Measurements from ENCODE around the gene CDK2AP2.

Gene CDK2AP2

DNA sequence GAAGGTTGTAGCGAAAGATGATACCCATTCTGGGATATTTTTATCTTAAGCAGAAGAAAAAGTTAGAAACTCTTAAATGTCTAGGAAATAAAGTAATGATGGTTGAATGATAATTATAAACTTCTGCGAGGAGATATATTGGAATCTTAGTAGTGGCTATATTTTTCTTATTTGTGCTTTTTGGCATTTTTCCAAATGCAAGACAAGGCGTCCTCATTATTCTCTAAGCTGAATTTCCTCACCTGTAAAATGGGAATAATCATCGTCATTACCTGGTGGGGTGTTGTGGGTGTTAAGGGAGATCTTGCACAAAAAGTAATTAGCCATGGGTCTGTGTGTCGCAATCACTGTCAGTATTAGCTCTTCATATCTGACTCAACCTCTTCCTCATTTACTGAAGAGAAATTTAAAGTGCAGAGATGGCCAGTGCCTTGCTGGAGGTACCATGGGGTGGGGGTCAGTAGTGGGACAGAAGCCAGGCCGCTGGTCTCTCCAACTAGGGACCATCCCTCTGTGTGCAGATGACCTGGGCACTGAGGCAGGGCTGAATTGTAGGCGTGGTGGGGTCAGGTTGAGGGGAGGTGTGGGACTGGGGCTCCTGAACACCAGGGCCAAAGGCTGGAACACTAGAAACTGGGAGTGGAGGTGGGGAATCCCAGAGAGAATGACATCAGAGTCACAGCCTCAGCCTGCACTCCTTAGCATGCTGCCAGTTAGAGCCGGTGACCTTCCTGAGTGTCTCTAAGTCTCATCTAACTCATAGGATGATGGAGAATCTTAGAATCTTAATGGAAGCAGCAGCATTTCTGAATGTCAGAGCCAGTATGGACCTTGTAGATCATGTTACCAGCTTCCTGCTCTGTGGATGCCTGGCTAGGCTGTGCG is 6.9 kb downstream of the CDK2AP2 start:
- peaks cover 14% of the 10 kb centered on the region for H3K4me1 ChIP-seq (ENCODE audit: insufficient read depth, low read length, severe bottlenecking)
- no peak overlapping the region for H2AFZ ChIP-seq (ENCODE audit: low read length)
- H3K27me3 ChIP-seq (ENCODE audit: insufficient read depth, low read length): no peaks in the 10 kb centered on the region
- no peak overlapping the region for H3K27ac ChIP-seq (ENCODE audit: low read depth, low read length, poor library complexity, severe bottlenecking)
- H3F3A ChIP-seq (ENCODE audit: insufficient read depth, low read length): no peaks in the 10 kb centered on the region
- H4K20me1 ChIP-seq (ENCODE audit: insufficient read depth, low read length): no peaks in the 10 kb centered on the region
- no peaks in the 10 kb centered on the region for H3K9me3 ChIP-seq (ENCODE audit: low read length)
- no peak overlapping the region for H3K4me2 ChIP-seq (ENCODE audit: low read length)
- H3K9ac ChIP-seq (ENCODE audit: low read length): no peak overlapping the region
- no peaks in the 10 kb centered on the region for H3K9me2 ChIP-seq (ENCODE audit: low read depth, low read length)
- no peaks in the 10 kb centered on the region for H3K79me2 ChIP-seq (ENCODE audit: insufficient read depth, low read length)
- no peak overlapping the region for H3K4me3 ChIP-seq (ENCODE audit: low read depth, low read length, poor library complexity, severe bottlenecking)
- H3K36me3 ChIP-seq (ENCODE audit: insufficient read depth, low read length): peaks cover 24% of the 10 kb centered on the region; the same call in 1 of the 2 replicates
- TF ChIP-seq EZH2 (IDR thresholded peaks at IDR 0.05; ENCODE audit: borderline replicate concordance, low read length) (no peak), CTCF (IDR thresholded peaks at IDR 0.05; ENCODE audit: low read length) (no peak)

DNA sequence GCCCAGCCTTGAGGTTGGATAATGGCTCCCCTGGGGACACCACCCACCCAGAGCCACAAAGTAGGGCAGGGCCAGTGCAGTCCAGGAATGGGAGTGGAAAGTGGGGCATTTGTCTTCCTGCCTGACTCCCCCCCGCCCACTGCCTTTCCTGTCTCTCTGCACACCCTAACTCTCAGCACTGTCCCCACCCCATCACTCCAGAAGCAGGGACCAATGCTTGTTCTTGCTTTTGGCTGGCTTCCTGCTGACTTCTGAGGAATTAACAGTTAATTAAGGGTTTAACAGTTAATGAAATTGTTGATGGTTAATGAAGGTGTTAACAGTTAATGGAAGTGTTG is 7.5 kb downstream of the CDK2AP2 start:
- Histone ChIP-seq H3K4me1 (ENCODE audit: insufficient read depth, low read length, severe bottlenecking) (peaks cover 8% of the 10 kb centered on the region), H3K27me3 (ENCODE audit: insufficient read depth, low read length) (no peaks in the 10 kb centered on the region), H3K9ac (ENCODE audit: low read length) (no peak overlapping the region), H3K4me3 (ENCODE audit: low read depth, low read length, poor library complexity, severe bottlenecking) (no peak overlapping the region), H3K27ac (ENCODE audit: low read depth, low read length, poor library complexity, severe bottlenecking) (no peak overlapping the region), H3K79me2 (ENCODE audit: insufficient read depth, low read length) (no peaks in the 10 kb centered on the region), H3K9me3 (ENCODE audit: low read length) (no peaks in the 10 kb centered on the region), H2AFZ (ENCODE audit: low read length) (no peak overlapping the region), H3K4me2 (ENCODE audit: low read length) (no peak overlapping the region), H3K9me2 (ENCODE audit: low read depth, low read length) (no peaks in the 10 kb centered on the region), H3F3A (ENCODE audit: insufficient read depth, low read length) (no peaks in the 10 kb centered on the region), H4K20me1 (ENCODE audit: insufficient read depth, low read length) (no peaks in the 10 kb centered on the region), H3K36me3 (ENCODE audit: insufficient read depth, low read length) (peaks cover 24% of the 10 kb centered on the region; the same call in 1 of the 2 replicates)
- TF ChIP-seq CTCF (IDR thresholded peaks at IDR 0.05; ENCODE audit: low read length) (no peak), EZH2 (IDR thresholded peaks at IDR 0.05; ENCODE audit: borderline replicate concordance, low read length) (no peak)

- Histone ChIP-seq H3K4me1 (ENCODE audit: insufficient read depth, low read length, severe bottlenecking) (peaks cover 5% of the 10 kb centered on the region), H3K9me2 (ENCODE audit: low read depth, low read length) (no peaks in the 10 kb centered on the region), H3K36me3 (ENCODE audit: insufficient read depth, low read length) (peaks cover 27% of the 10 kb centered on the region; the same call in 1 of the 2 replicates), H3K27ac (ENCODE audit: low read depth, low read length, poor library complexity, severe bottlenecking) (no peak overlapping the region), H3K4me3 (ENCODE audit: low read depth, low read length, poor library complexity, severe bottlenecking) (no peak overlapping the region), H3K9ac (ENCODE audit: low read length) (no peak overlapping the region), H4K20me1 (ENCODE audit: insufficient read depth, low read length) (no peaks in the 10 kb centered on the region), H2AFZ (ENCODE audit: low read length) (no peak overlapping the region), H3K79me2 (ENCODE audit: insufficient read depth, low read length) (no peaks in the 10 kb centered on the region), H3K4me2 (ENCODE audit: low read length) (no peak overlapping the region), H3F3A (ENCODE audit: insufficient read depth, low read length) (no peaks in the 10 kb centered on the region), H3K9me3 (ENCODE audit: low read length) (no peaks in the 10 kb centered on the region), H3K27me3 (ENCODE audit: insufficient read depth, low read length) (no peaks in the 10 kb centered on the region)
- TF ChIP-seq EZH2 (IDR thresholded peaks at IDR 0.05; ENCODE audit: borderline replicate concordance, low read length) (no peak), CTCF (IDR thresholded peaks at IDR 0.05; ENCODE audit: low read length) (no peak)
Measured at GRCh38 chr11:67499808-67500483, 8.0 kb downstream of the CDK2AP2 start.
